A673 (cell line): ENCODE data around the gene RBPMS2. TPM values are rescaled to one million over a fixed set of nuclear protein-coding genes. Genes with fewer than 3 reads are reported as not detected.

Experiments
- BruUV-seq: library from RNA; stranded (reverse); fragments of 400-500 nt; replicated peaks from 2 replicates; lab custom pipeline; 2021; lab: Mats Ljungman, UMichigan
- CTCF ChIA-PET: fragments of 300-600 bp; sonication (Branson Sonifier 250); formaldehyde crosslinking; loops from one replicate; lab custom pipeline; 2022; ENCODE audit warnings: antibody characterized with exemption; lab: Charles Lee
- POLR2A ChIA-PET: fragments of 300-600 bp; sonication (Branson Sonifier 250); formaldehyde crosslinking; loops from one replicate; lab custom pipeline; 2022; ENCODE audit warnings: antibody characterized with exemption; ENCODE audit not compliant: low non-redundant PET; lab: Charles Lee
- DNase-seq: peaks from one replicate; pipeline ENCODE4 v3.0.0-alpha.2; 2015; ENCODE audit warnings: low spot score
- H3K27ac ChIP-seq: fragments of 200-600 bp; sonication (generic); 2 replicates; pipeline ENCODE4 v1.5.1; 2016; ENCODE audit warnings: mixed run types, low read depth, mild to moderate bottlenecking, mixed read lengths, antibody characterized with exemption, low read length; ENCODE audit not compliant: poor library complexity, severe bottlenecking
- H3K27me3 ChIP-seq: fragments of 200-600 bp; sonication (generic); replicated peaks from 2 replicates; pipeline ENCODE4 v1.6.1; 2017; ENCODE audit warnings: mixed run types, low read depth, mild to moderate bottlenecking, mixed read lengths, antibody characterized with exemption, low read length; ENCODE audit not compliant: insufficient read depth, poor library complexity
- H3K36me3 ChIP-seq: fragments of 200-600 bp; sonication (generic); 2 replicates; pipeline ENCODE4 v1.6.1; 2016; ENCODE audit warnings: mixed run types, mild to moderate bottlenecking, mixed read lengths, antibody characterized with exemption, low read length; ENCODE audit not compliant: insufficient read depth, poor library complexity, severe bottlenecking
- H3K4me1 ChIP-seq: fragments of 200-600 bp; sonication (generic); 2 replicates; pipeline ENCODE4 v1.6.1; 2017; ENCODE audit warnings: mixed run types, mild to moderate bottlenecking, mixed read lengths, antibody characterized with exemption, low read length; ENCODE audit not compliant: insufficient read depth, poor library complexity, severe bottlenecking
- H3K4me3 ChIP-seq: fragments of 200-600 bp; sonication (generic); 2 replicates; pipeline ENCODE4 v1.5.1; 2016; ENCODE audit warnings: low read depth, mixed run types, mild to moderate bottlenecking, mixed read lengths, low read length; ENCODE audit not compliant: poor library complexity, severe bottlenecking
- H3K9me3 ChIP-seq: fragments of 200-600 bp; sonication (generic); 2 replicates; pipeline ENCODE4 v1.6.1; 2016; ENCODE audit warnings: mixed run types, low read depth, mild to moderate bottlenecking, mixed read lengths, antibody characterized with exemption, low read length; ENCODE audit not compliant: poor library complexity, severe bottlenecking
- CTCF ChIP-seq: fragments of 300-800, 200-600 bp; sonication (generic); conservative IDR thresholded peaks from 2 replicates; pipeline ENCODE4 v1.5.1; 2017; ENCODE audit warnings: low read depth, mild to moderate bottlenecking, antibody characterized with exemption, low read length, moderate library complexity, mixed read lengths
- EZH2 ChIP-seq: fragments of 200-600 bp; sonication (generic); IDR thresholded peaks from 2 replicates; pipeline ENCODE4 v1.6.1; 2017; ENCODE audit warnings: borderline replicate concordance, low read depth, mild to moderate bottlenecking, mixed read lengths, antibody characterized with exemption, low read length; ENCODE audit not compliant: poor library complexity, severe bottlenecking
- intact Hi-C: fragments of 100-400 bp; cut with micrococcal nuclease; formaldehyde crosslinking; loops from one replicate; pipeline ENCODE4 v1.10.0; 2022; ENCODE audit not compliant: unreplicated experiment
- total RNA-seq: library from RNA; stranded (reverse); gene quantifications from 2 replicates; pipeline ENCODE4 v1.2.3, GENCODE V29; 2021

Gene RBPMS2
- total RNA-seq, 1 experiment from 2014 or later = 2.9 TPM

GRCh38 chr15:64717735-64718495 is 57.5 kb downstream of the RBPMS2 start:
- no peaks in the 10 kb centered on the region for H3K4me1 ChIP-seq
- TF ChIP-seq CTCF = no peak
- no peak for TF ChIP-seq EZH2
- no peaks in the 10 kb centered on the region for H3K27me3 ChIP-seq
- intact Hi-C loops = no loop called here
- no peak overlapping the region for H3K27ac ChIP-seq
- H3K9me3 ChIP-seq = no peaks in the 10 kb centered on the region
- CTCF ChIA-PET = interaction anchor here (1.9 kb wide), 1 partner anchor 10 kb away, joined by 5 read pairs; no protein-coding TSS in a partner anchor
- H3K4me3 ChIP-seq = no peak overlapping the region
- no peak for DNase-seq
- no TSS peak for BruUV-seq
- H3K36me3 ChIP-seq = no peaks in the 10 kb centered on the region
- POLR2A ChIA-PET = no interaction called here

- ChIA-PET POLR2A (no interaction called here), CTCF (interaction anchor here (1.9 kb wide), 1 partner anchor 11 kb away, joined by 5 read pairs; no protein-coding TSS in a partner anchor)
- no peak for TF ChIP-seq EZH2
- no peak for TF ChIP-seq CTCF
- no peaks in the 10 kb centered on the region for H3K4me1 ChIP-seq
- H3K4me3 ChIP-seq = no peak overlapping the region
- intact Hi-C loops = no loop called here
- H3K9me3 ChIP-seq = no peaks in the 10 kb centered on the region
- no peaks in the 10 kb centered on the region for H3K27me3 ChIP-seq
- H3K36me3 ChIP-seq = no peaks in the 10 kb centered on the region
- no TSS peak for BruUV-seq
- DNase-seq = no peak
- H3K27ac ChIP-seq = no peak overlapping the region
These were observed 58.3 kb downstream of the RBPMS2 start for GRCh38 chr15:64717130-64717529.

GRCh38 chr15:64716452-64716851 is 58.9 kb downstream of the RBPMS2 start:
- no TSS peak for BruUV-seq
- Histone ChIP-seq H3K36me3 (no peaks in the 10 kb centered on the region), H3K27ac (no peak overlapping the region), H3K9me3 (no peaks in the 10 kb centered on the region), H3K27me3 (no peaks in the 10 kb centered on the region), H3K4me3 (no peak overlapping the region), H3K4me1 (no peaks in the 10 kb centered on the region)
- no peak for DNase-seq
- intact Hi-C loops = no loop called here
- no peak for TF ChIP-seq CTCF
- no peak for TF ChIP-seq EZH2
- CTCF ChIA-PET = interaction anchor here (1.9 kb wide), 1 partner anchor 12 kb away, joined by 5 read pairs; no protein-coding TSS in a partner anchor
- POLR2A ChIA-PET = interaction anchor here (0.6 kb wide), 1 partner anchor 307 kb away, joined by 4 read pairs; no protein-coding TSS in a partner anchor
